Fibroblast of lung (primary cell): ENCODE measurements around the gene CHST11. TPM values are rescaled to one million over a fixed set of nuclear protein-coding genes. Genes with fewer than 3 reads are reported as not detected.

Experiments
- DNase-seq, 2 donors: peaks; one replicate each; pipeline versions ENCODE4 v3.0.0 to v3.0.0-alpha.2; 2010; ENCODE audit warnings: low read depth in 2 of 2
- H2AFZ ChIP-seq: 2 replicates; pipeline ENCODE4 v1.5.1; 2012; ENCODE audit warnings: low read length, control low read depth, inconsistent platforms
- H3K27ac ChIP-seq: 2 replicates; pipeline ENCODE4 v1.5.1; 2011; ENCODE audit warnings: low read length, control low read depth; ENCODE audit not compliant: insufficient read depth
- H3K27me3 ChIP-seq: 2 replicates; pipeline ENCODE4 v1.5.1; 2011; ENCODE audit warnings: mild to moderate bottlenecking, low read length; ENCODE audit not compliant: control insufficient read depth, insufficient read depth
- H3K36me3 ChIP-seq: 2 replicates; pipeline ENCODE4 v1.5.1; 2011; ENCODE audit warnings: low read length; ENCODE audit not compliant: control insufficient read depth, insufficient read depth
- H3K4me1 ChIP-seq: 2 replicates; pipeline ENCODE4 v1.5.1; 2011; ENCODE audit warnings: low read length; ENCODE audit not compliant: control insufficient read depth, insufficient read depth; ENCODE audit errors: extremely low read depth
- H3K4me2 ChIP-seq: 2 replicates; pipeline ENCODE4 v1.5.1; 2011; ENCODE audit warnings: low read length, control low read depth; ENCODE audit not compliant: insufficient read depth; ENCODE audit errors: extremely low read depth
- H3K4me3 ChIP-seq, 4 experiments: fragments of 200-600 bp in 1 of 4; sonication (generic) in 1 of 4; replicated peaks in 1 of 4; 2 replicates each; pipeline ENCODE4 v1.5.1; 2011 to 2016; ENCODE audit warnings: low read length in 4 of 4, low read depth in 3 of 4, mild to moderate bottlenecking in 3 of 4, control low read depth in 2 of 4, inconsistent platforms in 1 of 4, mixed read lengths in 1 of 4; ENCODE audit not compliant: insufficient read depth in 1 of 4; ENCODE audit errors: control extremely low read depth in 1 of 4
- H3K79me2 ChIP-seq: 2 replicates; pipeline ENCODE4 v1.5.1; 2012; ENCODE audit warnings: mild to moderate bottlenecking, low read length, inconsistent platforms; ENCODE audit not compliant: control insufficient read depth, insufficient read depth
- H3K9ac ChIP-seq: 2 replicates; pipeline ENCODE4 v1.5.1; 2011; ENCODE audit warnings: mild to moderate bottlenecking, low read length, control low read depth; ENCODE audit not compliant: insufficient read depth
- H3K9me3 ChIP-seq: 2 replicates; pipeline ENCODE4 v1.5.1; 2012; ENCODE audit warnings: low read depth, low read length; ENCODE audit not compliant: control insufficient read depth, insufficient read depth
- H4K20me1 ChIP-seq: 2 replicates; pipeline ENCODE4 v1.5.1; 2011; ENCODE audit warnings: low read length; ENCODE audit not compliant: control insufficient read depth, insufficient read depth; ENCODE audit errors: extremely low read depth
- CTCF ChIP-seq, 2 donors: IDR thresholded peaks in 1 of 2; conservative IDR thresholded peaks in 1 of 2; 1 replicate in 1 of 2; 2 replicates in 1 of 2; pipeline ENCODE4 v1.5.1; 2011 to 2012; ENCODE audit warnings: low read length in 2 of 2, control low read depth in 1 of 2, inconsistent platforms in 1 of 2, low read depth in 1 of 2, mild to moderate bottlenecking in 1 of 2
- EZH2 ChIP-seq: IDR thresholded peaks from 2 replicates; pipeline ENCODE4 v1.5.1; 2012; ENCODE audit warnings: low read length, control low read depth, mild to moderate bottlenecking; ENCODE audit errors: missing control alignments
- polyA plus RNA-seq, 2 donors: library from polyadenylated mRNA; depleted of rRNA in 1 of 2; stranded (reverse) in 1 of 2; unstranded in 1 of 2; fragments of >200 nt; gene quantifications; 2 replicates each; pipeline ENCODE4 v1.2.1, GENCODE V29; 2011 to 2012; ENCODE audit warnings: missing spikeins in 1 of 2
- total RNA-seq: library from RNA; depleted of rRNA; stranded (reverse); fragments of >200 nt; gene quantifications from 2 replicates; pipeline ENCODE4 v1.2.1, GENCODE V29; 2014

CHST11 gene
- total and polyA plus RNA-seq, 2 donors (not counting 1 experiment from before 2014, with no cell fraction given) = 3.5 to 9.1 TPM

GRCh38 chr12:104565606-104566243 is 109.0 kb downstream of the CHST11 start:
- no peaks in the 10 kb centered on the region for H3K27me3 ChIP-seq
- H2AFZ ChIP-seq = no peak overlapping the region
- H3K9ac ChIP-seq = no peak overlapping the region
- DNase-seq = peak; percentile 38 to 56
- H3K4me3 ChIP-seq = no peak overlapping the region
- H3K27ac ChIP-seq = no peak overlapping the region
- no peaks in the 10 kb centered on the region for H3K36me3 ChIP-seq
- H3K4me1 ChIP-seq = no peaks in the 10 kb centered on the region
- no peak overlapping the region for H3K4me2 ChIP-seq
- no peaks in the 10 kb centered on the region for H3K9me3 ChIP-seq
- TF ChIP-seq EZH2 (no peak), CTCF (conservative IDR thresholded peaks at IDR 0.05 in 1 of 2, IDR thresholded peaks at IDR 0.05 in 1 of 2; ENCODE audit: low read depth in 1 of 2, low read length in 2 of 2) (no peak)
- no peaks in the 10 kb centered on the region for H3K79me2 ChIP-seq
- no peaks in the 10 kb centered on the region for H4K20me1 ChIP-seq

- no peaks in the 10 kb centered on the region for H3K9me3 ChIP-seq
- no peak overlapping the region for H3K27ac ChIP-seq
- H3K4me1 ChIP-seq = no peaks in the 10 kb centered on the region
Measured at GRCh38 chr12:104566244-104566993, 109.7 kb downstream of the CHST11 start.

More at GRCh38 chr12:104566244-104566993, 109.7 kb downstream of the CHST11 start:
- DNase-seq = no peak
- no peak overlapping the region for H3K4me3 ChIP-seq
- H3K36me3 ChIP-seq = no peaks in the 10 kb centered on the region
- H3K27me3 ChIP-seq = no peaks in the 10 kb centered on the region
- TF ChIP-seq CTCF (conservative IDR thresholded peaks at IDR 0.05 in 1 of 2, IDR thresholded peaks at IDR 0.05 in 1 of 2; ENCODE audit: low read depth in 1 of 2, low read length in 2 of 2) (no peak), EZH2 (no peak)
- no peaks in the 10 kb centered on the region for H3K79me2 ChIP-seq
- H3K4me2 ChIP-seq = no peak overlapping the region
- H3K9ac ChIP-seq = no peak overlapping the region
- no peak overlapping the region for H2AFZ ChIP-seq
- H4K20me1 ChIP-seq = no peaks in the 10 kb centered on the region
